A673 (cell line): ENCODE measurements around the gene FNDC3B. TPM values are rescaled to one million over a fixed set of nuclear protein-coding genes. Genes with fewer than 3 reads are reported as not detected.

Experiments used
- BruUV-seq: library from RNA; stranded (reverse); fragments of 400-500 nt; replicated peaks from 2 replicates; lab custom pipeline; 2021; lab: Mats Ljungman, UMichigan
- CTCF ChIA-PET: fragments of 300-600 bp; sonication (Branson Sonifier 250); formaldehyde crosslinking; loops from one replicate; lab custom pipeline; 2022; ENCODE audit warnings: antibody characterized with exemption; lab: Charles Lee
- POLR2A ChIA-PET: fragments of 300-600 bp; sonication (Branson Sonifier 250); formaldehyde crosslinking; loops from one replicate; lab custom pipeline; 2022; ENCODE audit warnings: antibody characterized with exemption; ENCODE audit not compliant: low non-redundant PET; lab: Charles Lee
- DNase-seq: peaks from one replicate; pipeline ENCODE4 v3.0.0-alpha.2; 2015; ENCODE audit warnings: low spot score
- H3K27ac ChIP-seq: fragments of 200-600 bp; sonication (generic); 2 replicates; pipeline ENCODE4 v1.5.1; 2016; ENCODE audit warnings: mixed run types, low read depth, mild to moderate bottlenecking, mixed read lengths, antibody characterized with exemption, low read length; ENCODE audit not compliant: poor library complexity, severe bottlenecking
- H3K27me3 ChIP-seq: fragments of 200-600 bp; sonication (generic); replicated peaks from 2 replicates; pipeline ENCODE4 v1.6.1; 2017; ENCODE audit warnings: mixed run types, low read depth, mild to moderate bottlenecking, mixed read lengths, antibody characterized with exemption, low read length; ENCODE audit not compliant: insufficient read depth, poor library complexity
- H3K36me3 ChIP-seq: fragments of 200-600 bp; sonication (generic); 2 replicates; pipeline ENCODE4 v1.6.1; 2016; ENCODE audit warnings: mixed run types, mild to moderate bottlenecking, mixed read lengths, antibody characterized with exemption, low read length; ENCODE audit not compliant: insufficient read depth, poor library complexity, severe bottlenecking
- H3K4me1 ChIP-seq: fragments of 200-600 bp; sonication (generic); 2 replicates; pipeline ENCODE4 v1.6.1; 2017; ENCODE audit warnings: mixed run types, mild to moderate bottlenecking, mixed read lengths, antibody characterized with exemption, low read length; ENCODE audit not compliant: insufficient read depth, poor library complexity, severe bottlenecking
- H3K4me3 ChIP-seq: fragments of 200-600 bp; sonication (generic); 2 replicates; pipeline ENCODE4 v1.5.1; 2016; ENCODE audit warnings: low read depth, mixed run types, mild to moderate bottlenecking, mixed read lengths, low read length; ENCODE audit not compliant: poor library complexity, severe bottlenecking
- H3K9me3 ChIP-seq: fragments of 200-600 bp; sonication (generic); 2 replicates; pipeline ENCODE4 v1.6.1; 2016; ENCODE audit warnings: mixed run types, low read depth, mild to moderate bottlenecking, mixed read lengths, antibody characterized with exemption, low read length; ENCODE audit not compliant: poor library complexity, severe bottlenecking
- EZH2 ChIP-seq: fragments of 200-600 bp; sonication (generic); IDR thresholded peaks from 2 replicates; pipeline ENCODE4 v1.6.1; 2017; ENCODE audit warnings: borderline replicate concordance, low read depth, mild to moderate bottlenecking, mixed read lengths, antibody characterized with exemption, low read length; ENCODE audit not compliant: poor library complexity, severe bottlenecking
- intact Hi-C: fragments of 100-400 bp; cut with micrococcal nuclease; formaldehyde crosslinking; loops from one replicate; pipeline ENCODE4 v1.10.0; 2022; ENCODE audit not compliant: unreplicated experiment
- total RNA-seq: library from RNA; stranded (reverse); gene quantifications from 2 replicates; pipeline ENCODE4 v1.2.3, GENCODE V29; 2021
- TF ChIP-seq, protein P1 (sequence below): fragments of 300-800, 200-600 bp; sonication (generic); conservative IDR thresholded peaks from 2 replicates; pipeline ENCODE4 v1.5.1; 2017; ENCODE audit warnings: low read depth, mild to moderate bottlenecking, antibody characterized with exemption, low read length, moderate library complexity, mixed read lengths

Gene FNDC3B
- total RNA-seq, 1 experiment from 2014 or later = 50.8 TPM

DNA sequence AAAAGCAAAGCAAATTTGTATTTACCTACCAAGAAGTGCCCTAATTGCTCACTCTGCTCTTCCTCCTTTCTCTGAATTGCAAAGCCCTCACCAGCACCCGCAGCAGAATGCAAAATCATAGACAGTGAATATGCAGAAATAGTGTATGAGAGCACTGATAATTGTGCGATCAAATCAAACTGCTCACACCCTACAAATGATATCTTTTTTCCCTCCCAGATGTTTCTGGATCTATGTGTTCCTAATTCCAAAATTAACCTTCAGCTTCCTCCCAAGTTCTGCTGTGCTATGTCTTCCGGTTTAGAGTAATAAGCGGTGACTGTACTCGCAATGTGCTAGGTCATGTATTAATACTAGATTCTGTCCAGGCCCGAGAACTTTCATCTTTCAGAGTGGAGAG lies 405.4 kb downstream of the FNDC3B start:
- ChIA-PET POLR2A (no interaction called here), CTCF (no interaction called here)
- TF ChIP-seq, protein P1, sequence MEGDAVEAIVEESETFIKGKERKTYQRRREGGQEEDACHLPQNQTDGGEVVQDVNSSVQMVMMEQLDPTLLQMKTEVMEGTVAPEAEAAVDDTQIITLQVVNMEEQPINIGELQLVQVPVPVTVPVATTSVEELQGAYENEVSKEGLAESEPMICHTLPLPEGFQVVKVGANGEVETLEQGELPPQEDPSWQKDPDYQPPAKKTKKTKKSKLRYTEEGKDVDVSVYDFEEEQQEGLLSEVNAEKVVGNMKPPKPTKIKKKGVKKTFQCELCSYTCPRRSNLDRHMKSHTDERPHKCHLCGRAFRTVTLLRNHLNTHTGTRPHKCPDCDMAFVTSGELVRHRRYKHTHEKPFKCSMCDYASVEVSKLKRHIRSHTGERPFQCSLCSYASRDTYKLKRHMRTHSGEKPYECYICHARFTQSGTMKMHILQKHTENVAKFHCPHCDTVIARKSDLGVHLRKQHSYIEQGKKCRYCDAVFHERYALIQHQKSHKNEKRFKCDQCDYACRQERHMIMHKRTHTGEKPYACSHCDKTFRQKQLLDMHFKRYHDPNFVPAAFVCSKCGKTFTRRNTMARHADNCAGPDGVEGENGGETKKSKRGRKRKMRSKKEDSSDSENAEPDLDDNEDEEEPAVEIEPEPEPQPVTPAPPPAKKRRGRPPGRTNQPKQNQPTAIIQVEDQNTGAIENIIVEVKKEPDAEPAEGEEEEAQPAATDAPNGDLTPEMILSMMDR = no peak
- no peak for TF ChIP-seq EZH2
- H3K36me3 ChIP-seq = no peaks in the 10 kb centered on the region
- DNase-seq = no peak
- no peaks in the 10 kb centered on the region for H3K9me3 ChIP-seq
- H3K27ac ChIP-seq = no peak overlapping the region
- H3K27me3 ChIP-seq = peaks cover 90% of the 10 kb centered on the region
- no peak overlapping the region for H3K4me3 ChIP-seq
- BruUV-seq = no TSS peak
- no peaks in the 10 kb centered on the region for H3K4me1 ChIP-seq
- intact Hi-C loops = no loop called here

DNA sequence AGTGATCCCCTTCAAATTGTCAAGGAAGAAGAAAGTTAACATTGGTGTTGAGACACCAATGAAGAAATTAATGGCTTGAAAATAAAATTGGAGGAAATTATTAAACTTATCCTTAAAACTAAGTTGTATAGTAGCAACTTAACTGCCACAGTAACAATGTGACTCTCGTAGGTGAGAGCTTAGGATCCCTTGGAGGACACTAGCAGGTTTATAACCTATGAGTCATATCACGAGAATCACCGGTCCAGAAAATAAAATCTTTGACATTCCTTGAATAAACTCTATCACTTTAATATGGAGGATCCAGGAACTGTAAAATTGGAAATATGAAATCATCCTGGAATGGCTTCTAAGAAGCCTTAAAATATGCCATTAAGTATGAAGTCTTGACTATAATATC lies 406.8 kb downstream of the FNDC3B start:
- no peak for DNase-seq
- Histone ChIP-seq H3K4me3 (no peak overlapping the region), H3K36me3 (no peaks in the 10 kb centered on the region), H3K4me1 (no peaks in the 10 kb centered on the region), H3K27ac (no peak overlapping the region), H3K27me3 (peaks cover 100% of the 10 kb centered on the region), H3K9me3 (no peaks in the 10 kb centered on the region)
- BruUV-seq = no TSS peak
- intact Hi-C loops = no loop called here
- POLR2A ChIA-PET = no interaction called here
- TF ChIP-seq, protein P1 = no peak
- no peak for TF ChIP-seq EZH2
- CTCF ChIA-PET = no interaction called here

DNA sequence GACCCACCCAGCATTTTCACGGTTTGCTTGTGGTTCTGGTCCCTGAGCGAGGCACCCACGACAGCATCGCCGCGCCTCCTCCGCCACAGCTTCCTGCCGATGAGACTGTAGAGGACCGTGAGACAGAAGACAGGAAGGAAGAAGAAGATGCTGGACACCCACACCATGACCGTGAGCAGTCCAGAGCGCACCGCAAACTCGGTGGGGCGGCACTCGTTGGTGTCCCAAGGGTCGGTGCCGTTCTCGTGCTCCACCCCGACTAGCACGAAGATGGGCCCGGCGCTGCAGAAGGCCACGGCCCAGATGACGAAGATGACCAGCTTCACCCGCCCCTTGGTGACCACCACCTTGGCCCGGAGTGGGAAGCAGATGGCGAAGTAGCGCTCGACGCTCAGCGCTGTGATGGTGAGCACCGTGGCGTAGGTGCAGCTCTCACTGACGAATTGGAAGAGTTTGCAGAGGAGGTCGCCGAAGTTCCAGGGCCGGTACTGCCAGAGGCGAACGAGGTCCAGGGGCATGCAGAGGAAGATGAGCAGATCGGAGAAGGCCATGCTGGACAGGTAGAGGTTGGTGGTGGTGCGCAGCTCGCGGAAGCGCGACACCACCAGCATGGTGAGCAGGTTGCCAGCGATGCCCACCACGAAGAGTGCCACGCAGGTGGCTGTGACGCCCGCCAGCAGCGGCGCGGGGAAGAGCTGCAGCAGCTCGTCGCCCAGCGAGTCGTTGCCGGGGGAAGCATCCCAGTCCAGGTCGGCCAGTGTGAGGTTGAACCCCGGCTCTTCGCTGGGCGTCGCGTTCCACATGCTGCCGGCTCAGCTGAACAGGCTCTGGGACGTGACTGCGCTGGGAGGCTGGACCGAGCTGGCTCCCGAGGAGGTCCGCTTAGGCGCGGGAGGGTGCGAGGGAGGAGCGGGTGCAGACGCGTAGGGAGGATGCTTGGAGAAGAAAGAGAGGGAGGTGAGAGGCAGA lies 408.5 kb downstream of the FNDC3B start, which contains the start of gene GHSR:
GHSR (minus strand) TSS at position 846 of the 969 bp plus-strand sequence; CDS start at position 803, 43 bp downstream.
- Histone ChIP-seq H3K36me3 (no peaks in the 10 kb centered on the region), H3K4me1 (no peaks in the 10 kb centered on the region), H3K27me3 (peaks cover 100% of the 10 kb centered on the region), H3K4me3 (no peak within 1 kb of the TSS), H3K27ac (no peak within 1 kb of the TSS), H3K9me3 (no peaks in the 10 kb centered on the region)
- TF ChIP-seq EZH2 = no peak
- TF ChIP-seq, protein P1 = no peak
- no peak for DNase-seq
- POLR2A ChIA-PET = no interaction called here
- intact Hi-C loops = no loop called here
- no TSS peak for BruUV-seq
- CTCF ChIA-PET = interaction anchor here (0.7 kb wide), 1 partner anchor 16 kb away, joined by 3 read pairs; no protein-coding TSS in a partner anchor
